Upper lobe of left lung (tissue), 6 donors: ENCODE measurements around the gene KLF13. TPM values are rescaled to one million over a fixed set of nuclear protein-coding genes. Genes with fewer than 3 reads are reported as not detected.

Experiments used
- ATAC-seq, 2 donors: fragments of 200-7000 bp; cut with Tn5 transposase; one replicate each; pipeline ENCODE4 v1.9.1; 2022; ENCODE audit warnings: mild to moderate bottlenecking in 2 of 2, moderate library complexity in 2 of 2; ENCODE audit not compliant: low FRiP score in 2 of 2
- DNase-seq, 2 donors: peaks; one replicate each; pipeline ENCODE4 v3.0.0-alpha.2; 2019 to 2020
- H3K27ac ChIP-seq, 4 donors: fragments of 200-600 bp; sonication (generic); one replicate each; pipeline ENCODE4 v1.5.1; 2016 to 2019
- H3K27me3 ChIP-seq, 4 donors: fragments of 200-600 bp; sonication (generic); one replicate each; pipeline ENCODE4 v1.5.1; 2017 to 2019
- H3K36me3 ChIP-seq, 4 donors: fragments of 200-600 bp; sonication (generic); one replicate each; pipeline ENCODE4 v1.5.1; 2016 to 2019
- H3K4me1 ChIP-seq, 4 donors: fragments of 200-600 bp; sonication (generic); one replicate each; pipeline ENCODE4 v1.5.1; 2018 to 2019
- H3K4me3 ChIP-seq, 4 donors: fragments of 200-600 bp; sonication (generic); one replicate each; pipeline ENCODE4 v1.5.1; 2017 to 2019; ENCODE audit warnings: mild to moderate bottlenecking in 2 of 4, moderate library complexity in 1 of 4
- H3K9me3 ChIP-seq, 4 donors: fragments of 200-600 bp; sonication (generic); one replicate each; pipeline ENCODE4 v1.5.1; 2018 to 2019
- CTCF ChIP-seq, 6 experiments: fragments of 450-650 bp in 4 of 6; fragments of 200-600 bp in 2 of 6; sonication (generic) in 2 of 6; IDR thresholded peaks; one replicate each; pipeline ENCODE4 v1.5.1; 2016 to 2019; ENCODE audit warnings: antibody characterized with exemption in 6 of 6
- EP300 ChIP-seq, 4 donors: sonication (generic); formaldehyde crosslinking; IDR thresholded peaks; one replicate each; pipeline ENCODE4 v1.5.1; 2017; ENCODE audit warnings: antibody characterized with exemption in 4 of 4, control low read depth in 2 of 4
- POLR2A ChIP-seq, 4 donors: fragments of 450-650 bp; IDR thresholded peaks; one replicate each; pipeline ENCODE4 v1.5.1; 2016 to 2017; ENCODE audit warnings: antibody characterized with exemption in 4 of 4, mild to moderate bottlenecking in 2 of 4
- POLR2AphosphoS5 ChIP-seq, 2 donors: sonication (generic); formaldehyde crosslinking; IDR thresholded peaks; one replicate each; pipeline ENCODE4 v1.5.1; 2017; ENCODE audit warnings: antibody characterized with exemption in 2 of 2
- WGBS, 2 donors: methylation state at CpG; one replicate each; pipeline ENCODE4 v1.1.5; 2017 to 2018; 5-methylcytosine and 5-hydroxymethylcytosine counted together
- total RNA-seq, 6 donors: library from RNA; depleted of rRNA in 4 of 6; stranded (reverse); fragments of >200 nt in 4 of 6; gene quantifications; one replicate each; pipeline versions ENCODE4 v1.1.0 to v1.2.1, GENCODE V29; 2016 to 2021
- donor health status: DM: no; HTN: no; CAD: no; lungs with moderate emphysema.
- donor health status: DM: no; HTN: yes; CAD: no; lungs with severe emphysema.

KLF13 gene
- total RNA-seq, 6 donors from 2014 or later, result 103 to 231 (median 147) TPM

GRCh38 chr15:31374489-31374888 lies 47.9 kb downstream of the KLF13 start:
- Histone ChIP-seq H3K27ac (peak overlapping the region in 3 of 4 donors; percentile 79 to 99 (median 80)), H3K9me3 (no peaks in the 10 kb centered on the region), H3K27me3 (no peaks in the 10 kb centered on the region), H3K4me3 (no peak overlapping the region), H3K36me3 (peaks cover 11 to 61% (median 34%) of the 10 kb centered on the region in 4 donors), H3K4me1 (peaks cover 47 to 81% (median 76%) of the 10 kb centered on the region in 4 donors)
- DNase-seq (no peak), ATAC-seq (no peak)
- TF ChIP-seq EP300 (IDR thresholded peaks at IDR 0.05) (no peak), POLR2AphosphoS5 (IDR thresholded peaks at IDR 0.05) (no peak), POLR2A (IDR thresholded peaks at IDR 0.05) (no peak), CTCF (IDR thresholded peaks at IDR 0.05) (no peak)
- WGBS, 2 donors, result 60 to 63% methylated on average over 8 of the region's 8 CpGs

- peaks cover 47 to 78% (median 72%) of the 10 kb centered on the region in 4 donors for H3K4me1 ChIP-seq
- DNase-seq (no peak), ATAC-seq (peak in 1 of 2 donors; percentile 3)
- WGBS, 2 donors, result 86% methylated on average over 12 of the region's 12 CpGs
- no peaks in the 10 kb centered on the region for H3K27me3 ChIP-seq
- peaks cover 11 to 66% (median 39%) of the 10 kb centered on the region in 4 donors for H3K36me3 ChIP-seq
- H3K27ac ChIP-seq, result peak overlapping the region in 3 of 4 donors; percentile 79 to 99 (median 80)
- TF ChIP-seq EP300 (IDR thresholded peaks at IDR 0.05) (no peak), POLR2A (IDR thresholded peaks at IDR 0.05) (no peak), POLR2AphosphoS5 (IDR thresholded peaks at IDR 0.05) (no peak), CTCF (IDR thresholded peaks at IDR 0.05) (no peak)
- no peak overlapping the region for H3K4me3 ChIP-seq
- no peaks in the 10 kb centered on the region for H3K9me3 ChIP-seq
These were observed 48.4 kb downstream of the KLF13 start for GRCh38 chr15:31374986-31375385.

- Histone ChIP-seq H3K9me3 (no peaks in the 10 kb centered on the region), H3K4me1 (peaks cover 47 to 70% (median 68%) of the 10 kb centered on the region in 4 donors), H3K4me3 (no peak overlapping the region), H3K36me3 (peaks cover 11 to 74% (median 45%) of the 10 kb centered on the region in 4 donors), H3K27me3 (no peaks in the 10 kb centered on the region), H3K27ac (peak overlapping the region in 3 of 4 donors; percentile 34 to 99 (median 80))
- TF ChIP-seq CTCF (IDR thresholded peaks at IDR 0.05), result no peak
- no peak for TF ChIP-seq POLR2AphosphoS5 (IDR thresholded peaks at IDR 0.05)
- TF ChIP-seq POLR2A (IDR thresholded peaks at IDR 0.05), result no peak
- no peak for TF ChIP-seq EP300 (IDR thresholded peaks at IDR 0.05)
- DNase-seq, result no peak
- 93 to 95% methylated on average over 8 of the region's 8 CpGs for WGBS, 2 donors
- ATAC-seq, result no peak
These were observed 49.1 kb downstream of the KLF13 start for GRCh38 chr15:31375772-31376171.

- Histone ChIP-seq H3K36me3 (peaks cover 11 to 79% (median 46%) of the 10 kb centered on the region in 4 donors), H3K27ac (peak overlapping the region; percentile 8 to 99 (median 50)), H3K9me3 (no peaks in the 10 kb centered on the region), H3K27me3 (no peaks in the 10 kb centered on the region), H3K4me3 (no peak overlapping the region), H3K4me1 (peaks cover 47 to 67% (median 61%) of the 10 kb centered on the region in 4 donors)
- WGBS, 2 donors, result 87 to 88% methylated on average over 11 of the region's 11 CpGs
- no peak for DNase-seq
- no peak for ATAC-seq
- no peak for TF ChIP-seq CTCF (IDR thresholded peaks at IDR 0.05)
- TF ChIP-seq POLR2A (IDR thresholded peaks at IDR 0.05), result no peak
- TF ChIP-seq EP300 (IDR thresholded peaks at IDR 0.05), result no peak
These were observed 49.9 kb downstream of the KLF13 start for GRCh38 chr15:31376511-31376910.

GRCh38 chr15:31377030-31377429 lies 50.4 kb downstream of the KLF13 start:
- Histone ChIP-seq H3K9me3 (no peaks in the 10 kb centered on the region), H3K4me1 (peaks cover 43 to 63% (median 56%) of the 10 kb centered on the region in 4 donors), H3K27ac (peak overlapping the region; percentile 8 to 99 (median 54)), H3K36me3 (peaks cover 11 to 80% (median 45%) of the 10 kb centered on the region in 4 donors), H3K27me3 (no peaks in the 10 kb centered on the region), H3K4me3 (no peak overlapping the region)
- peak; percentile 16 to 71 for ATAC-seq
- TF ChIP-seq POLR2A (IDR thresholded peaks at IDR 0.05) (peak in 1 of 4 donors; percentile 34), CTCF (IDR thresholded peaks at IDR 0.05) (no peak), EP300 (IDR thresholded peaks at IDR 0.05) (no peak), POLR2AphosphoS5 (IDR thresholded peaks at IDR 0.05) (peak in 1 of 2 donors; percentile 17)
- 43 to 73% methylated on average over 2 to 9 of the region's 9 CpGs for WGBS, 2 donors
- peak in 1 of 2 donors; percentile 86 for DNase-seq
